GM21529 (cell line): ENCODE measurements around the gene CEND1.

Experiments
- ATAC-seq: cut with Tn5 transposase; IDR thresholded peaks from one replicate; pipeline ENCODE4 v1.9.1; 2021; ENCODE audit not compliant: unreplicated experiment

CEND1 gene

DNA sequence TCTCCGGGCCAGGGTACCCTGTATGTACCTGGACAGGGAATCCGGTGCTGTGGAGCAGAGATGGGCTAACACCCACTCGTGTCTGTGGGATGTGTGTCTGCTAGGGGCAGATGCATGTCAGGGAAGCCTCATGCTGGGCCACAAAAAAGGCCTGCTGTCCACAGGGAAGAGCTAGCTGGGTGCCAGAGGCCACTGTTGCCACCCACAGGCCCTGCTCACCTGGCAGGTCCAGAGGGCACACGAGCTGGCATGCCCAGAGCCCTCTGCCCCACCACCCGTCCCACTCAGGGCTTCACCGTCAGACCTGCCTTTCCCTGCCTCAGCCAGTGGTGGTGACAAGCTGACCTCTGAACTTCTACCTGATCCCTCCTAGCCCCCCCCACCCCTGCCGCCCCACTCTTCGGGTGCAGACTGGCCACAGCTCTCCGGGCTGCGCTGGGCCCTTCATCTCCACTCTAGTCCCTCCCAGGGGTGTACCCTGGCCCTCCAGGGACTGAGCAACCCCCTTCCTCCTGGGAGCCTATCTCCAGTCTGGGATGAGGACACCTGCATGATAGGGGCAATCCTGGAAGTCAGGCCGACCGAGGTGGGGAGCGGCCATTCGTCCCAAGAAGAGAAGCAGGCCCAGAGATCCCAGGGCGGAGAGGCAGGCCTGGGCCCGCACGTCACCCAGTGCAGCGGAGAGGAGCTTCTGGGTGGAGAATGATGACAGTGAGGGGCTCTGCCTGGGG is 6.8 kb upstream of the CEND1 start:
- ATAC-seq: no peak

DNA sequence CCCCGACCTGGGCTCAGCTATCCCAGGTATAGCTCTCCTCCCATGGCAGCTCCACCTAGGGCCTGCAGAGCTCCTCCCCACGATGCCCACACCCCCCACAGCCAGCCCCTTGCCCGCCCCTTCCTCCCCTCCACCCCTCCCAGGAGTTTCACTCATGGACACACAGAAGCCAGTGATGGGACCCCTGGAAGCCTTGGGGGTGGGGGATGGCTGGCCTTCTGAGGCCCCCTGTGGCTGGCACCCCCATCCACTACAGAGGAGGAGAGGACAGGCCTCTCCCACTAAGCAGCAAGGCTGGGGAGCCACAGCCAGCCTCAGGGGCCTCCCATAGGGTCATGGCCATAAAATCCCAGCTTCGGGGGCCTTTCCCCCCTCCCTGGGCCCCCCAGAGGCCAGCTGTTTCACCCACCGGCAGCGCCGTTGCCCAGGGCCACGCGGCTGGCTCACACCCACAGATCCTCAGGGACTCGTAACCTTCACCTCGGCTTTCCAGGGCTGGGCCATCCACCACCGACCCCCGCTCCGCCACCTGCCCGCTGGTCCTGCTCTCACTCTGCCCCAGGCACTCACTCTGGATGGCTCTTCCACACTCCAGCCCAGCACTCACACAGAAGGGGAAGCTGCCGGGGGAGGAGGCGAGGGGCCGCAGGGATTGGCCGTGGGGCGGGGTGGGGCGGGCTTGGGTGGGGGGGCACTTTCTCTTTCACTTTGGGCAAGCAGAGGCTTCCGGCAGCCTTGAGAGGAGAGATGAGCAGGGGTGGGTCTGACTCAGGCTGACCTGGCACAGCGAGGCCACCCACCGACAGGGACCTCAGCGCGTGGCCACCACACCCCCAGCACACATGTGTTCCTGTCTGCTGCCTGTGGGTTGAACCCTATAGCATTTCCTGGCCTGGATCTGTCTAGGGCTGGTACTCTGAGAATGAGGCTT is 6.0 kb upstream of the CEND1 start:
- peak; percentile 36 for ATAC-seq

DNA sequence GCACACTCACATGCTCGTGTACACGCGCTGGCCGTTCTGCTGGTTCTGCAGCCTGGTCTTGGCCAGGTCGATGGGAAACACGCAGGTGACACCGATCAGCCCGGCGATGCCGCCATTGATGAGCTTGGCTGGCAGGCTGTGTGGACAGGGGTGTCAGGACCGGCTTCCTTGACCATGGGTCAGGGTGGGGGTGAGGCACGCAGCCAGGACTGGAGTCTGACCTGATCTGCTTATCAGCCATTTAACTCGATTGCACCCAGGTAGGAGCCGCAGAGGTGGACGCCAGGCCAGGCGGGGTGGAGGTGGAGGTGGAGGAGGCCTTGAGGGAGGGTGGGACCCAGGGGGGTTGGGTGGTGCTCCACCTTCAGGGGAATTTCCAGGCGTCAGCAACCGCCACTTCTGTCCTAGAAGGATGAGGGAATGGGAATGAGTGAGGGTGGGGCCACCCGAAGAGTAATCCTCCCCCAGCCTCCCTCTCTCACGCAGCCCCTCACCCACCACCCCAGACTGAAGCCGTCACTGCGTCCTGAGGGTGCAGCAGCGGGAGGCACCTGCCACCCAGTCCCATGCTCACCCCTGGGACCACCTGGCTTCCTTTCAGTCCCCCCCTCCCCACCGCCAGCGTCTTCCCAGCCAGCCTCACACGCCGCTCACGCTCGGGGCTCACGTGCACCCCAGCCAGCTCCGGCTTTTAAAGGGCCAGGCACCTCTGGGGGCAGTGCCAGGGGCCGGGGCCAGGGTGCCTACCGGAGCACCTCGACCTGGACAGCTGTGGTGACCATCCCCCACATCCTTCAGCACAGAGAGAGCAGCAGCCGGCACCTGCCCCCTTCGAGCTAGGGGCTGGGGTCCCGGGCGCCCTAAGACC is 5.1 kb upstream of the CEND1 start:
- ATAC-seq: no peak

DNA sequence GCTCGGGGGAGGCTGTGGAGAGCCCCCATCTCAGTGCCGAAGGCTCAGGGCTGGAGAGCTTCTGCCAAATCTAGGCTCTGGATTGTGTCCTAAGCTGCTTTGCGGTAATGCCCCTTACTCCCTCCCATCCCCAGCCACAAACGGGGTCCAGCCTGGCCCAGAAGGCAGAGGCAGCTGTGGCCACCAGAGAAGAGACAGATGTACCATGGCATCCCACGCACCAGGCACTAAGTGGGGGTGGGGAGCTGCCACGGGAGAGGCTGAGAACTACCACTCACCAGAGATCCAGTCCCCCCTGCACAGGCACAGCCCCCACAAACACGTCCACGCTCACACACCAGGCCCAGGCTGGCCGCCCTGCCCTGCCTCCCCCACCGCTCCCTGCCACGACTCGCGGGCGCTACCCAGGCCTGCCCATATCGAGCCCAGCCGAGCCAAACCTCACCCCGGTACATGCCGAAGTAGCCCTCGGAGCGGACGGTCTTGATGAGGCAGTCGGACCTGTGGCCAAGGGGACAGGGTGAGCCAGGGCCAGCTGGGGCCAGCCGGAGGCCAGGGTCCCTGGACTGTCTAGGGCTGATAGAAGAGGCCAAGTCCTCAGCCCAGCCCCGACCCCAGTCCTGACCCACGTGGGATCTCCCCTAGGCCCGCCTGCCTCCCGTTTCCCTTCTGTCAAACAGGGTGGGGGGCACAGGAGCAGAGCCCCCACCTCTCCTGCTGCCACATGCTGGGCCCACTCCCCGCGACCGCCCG is 4.3 kb upstream of the CEND1 start:
- no peak for ATAC-seq

DNA sequence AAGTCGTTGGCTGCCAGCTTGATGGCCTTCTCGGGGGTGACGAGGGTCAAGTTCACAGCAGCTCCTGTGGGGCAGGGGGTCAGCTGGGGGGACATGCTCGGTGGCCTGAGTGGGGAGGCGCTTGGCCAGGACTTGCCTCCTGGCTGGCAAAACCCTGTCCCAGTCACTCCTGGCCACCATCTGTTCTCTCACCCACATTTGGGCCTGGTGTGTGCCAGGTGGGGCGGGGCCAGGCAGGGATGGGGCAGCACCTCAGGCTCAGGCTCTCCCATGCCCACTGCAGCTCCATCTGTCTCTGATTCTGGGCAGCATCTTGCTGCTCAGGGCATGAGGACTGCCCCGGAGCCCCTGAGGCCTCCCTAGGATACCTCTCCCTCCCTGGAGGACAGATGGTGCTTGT is 3.7 kb upstream of the CEND1 start:
- no peak for ATAC-seq

DNA sequence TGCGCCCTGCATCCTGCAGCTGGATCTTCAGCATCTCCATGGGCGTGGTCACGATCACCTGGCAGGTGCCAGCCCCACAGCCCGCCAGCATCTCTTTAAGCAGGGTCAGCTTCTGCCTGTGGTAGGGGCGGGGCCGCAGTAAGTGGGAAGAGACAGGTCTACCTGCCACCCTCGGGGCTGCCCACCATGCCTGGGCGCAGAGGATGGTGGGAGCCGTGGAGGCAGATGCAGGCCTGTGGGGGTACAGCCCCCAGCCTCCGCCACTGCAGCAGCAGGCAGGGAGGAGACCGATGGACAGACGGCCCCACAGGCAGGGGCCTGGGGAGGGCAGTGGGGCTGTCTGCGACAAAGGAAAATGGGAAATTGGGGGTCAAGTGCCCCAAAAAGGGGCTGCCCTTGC is 3.0 kb upstream of the CEND1 start:
- ATAC-seq: no peak

DNA sequence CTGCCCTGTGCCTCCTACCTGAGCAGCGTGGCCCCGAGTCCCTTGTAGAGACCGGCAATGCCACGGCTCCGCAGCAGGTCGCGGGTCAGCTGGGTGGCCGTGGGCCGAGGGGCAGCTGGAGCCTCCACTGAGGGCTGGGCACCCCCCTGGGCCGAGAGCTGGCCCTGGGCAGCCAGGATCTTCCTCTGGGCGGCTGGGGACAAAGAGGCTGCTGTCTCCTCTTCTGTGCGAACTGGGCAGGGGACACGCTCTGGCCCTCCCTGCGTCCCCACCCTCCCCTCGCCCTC is 2.6 kb upstream of the CEND1 start:
- ATAC-seq: no peak

DNA sequence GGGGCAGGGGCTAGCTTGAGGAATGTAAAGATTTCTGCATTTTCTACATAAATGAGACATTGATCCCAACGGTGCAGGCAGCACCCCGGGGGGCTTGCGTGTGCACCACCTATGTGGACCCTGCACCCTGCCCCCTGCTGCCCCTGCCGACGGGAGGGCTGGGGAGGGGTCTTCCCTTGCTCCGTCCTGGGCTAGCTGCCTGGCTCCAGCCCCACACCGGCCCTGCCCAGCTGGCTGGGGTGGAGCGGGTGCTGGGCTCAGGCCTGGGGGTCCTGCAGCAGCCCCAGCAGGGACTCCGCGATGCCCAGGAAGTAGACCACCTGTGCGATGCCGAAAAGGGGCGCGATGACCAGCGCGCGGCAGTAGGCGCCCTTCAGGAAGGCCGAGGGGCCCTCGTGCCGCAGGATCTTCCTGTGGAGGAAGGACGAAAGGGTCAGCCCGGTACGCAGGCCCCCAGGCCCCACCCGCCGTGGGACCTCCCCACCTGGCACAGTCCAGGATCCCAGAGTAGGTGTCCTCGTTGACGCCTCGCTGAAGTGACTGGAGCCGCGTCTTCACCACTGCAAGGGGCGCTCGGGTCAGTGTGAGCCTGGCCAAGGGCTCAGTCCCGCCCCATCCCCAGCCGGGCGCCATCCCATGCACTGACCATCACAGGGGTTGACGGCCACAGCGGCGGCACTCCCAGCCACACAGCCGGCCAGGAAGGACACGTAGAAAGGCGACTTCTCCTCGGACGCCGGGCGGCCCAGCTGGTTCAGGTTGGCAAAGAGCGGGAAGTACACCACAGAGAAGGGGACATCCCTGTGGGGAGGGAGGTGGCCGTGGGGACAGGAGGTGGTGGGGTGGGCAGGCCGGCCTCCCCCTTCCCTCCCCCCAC is 2.0 kb upstream of the CEND1 start:
- ATAC-seq: no peak

DNA sequence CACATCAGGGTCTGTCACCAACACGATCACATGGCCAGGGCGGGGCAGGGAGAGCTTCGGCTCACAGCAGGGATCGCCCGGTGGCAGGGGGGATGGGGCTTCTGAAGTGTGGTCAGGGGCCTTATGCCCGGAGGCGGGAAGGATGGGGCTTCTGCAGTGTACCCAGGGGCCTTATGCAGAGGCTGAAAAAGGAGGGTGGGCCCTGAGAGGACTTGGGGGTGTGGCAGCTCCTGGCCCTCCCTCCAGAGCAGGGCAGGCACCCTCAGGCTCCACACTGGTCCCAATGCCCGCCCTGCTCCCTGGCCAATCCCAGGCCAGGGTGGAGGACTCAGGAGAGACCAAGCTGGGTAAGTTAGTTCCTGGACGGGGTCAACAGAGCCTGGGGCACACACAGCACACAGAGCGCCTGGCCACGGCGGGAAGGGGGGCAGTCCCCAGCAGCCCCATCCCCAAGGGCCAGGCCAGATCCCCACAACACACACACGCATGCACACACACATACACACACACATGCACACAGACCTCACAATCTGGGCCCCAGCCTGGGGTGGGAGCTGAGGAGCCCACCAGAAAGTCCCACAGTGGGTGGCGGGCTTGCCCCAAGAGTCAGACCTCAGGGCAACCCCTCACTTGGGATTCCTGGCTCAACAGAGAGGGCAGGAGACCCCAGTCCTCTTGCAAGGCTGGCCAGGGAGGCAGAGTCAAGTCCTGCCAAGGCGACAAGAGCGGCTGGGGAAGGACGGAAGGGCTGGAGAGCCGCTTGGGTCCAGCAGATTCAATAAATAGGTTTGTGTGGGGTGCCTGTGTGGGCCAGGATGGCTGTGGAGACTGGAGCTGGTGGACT is 1.1 kb upstream of the CEND1 start:
- ATAC-seq: no peak

DNA sequence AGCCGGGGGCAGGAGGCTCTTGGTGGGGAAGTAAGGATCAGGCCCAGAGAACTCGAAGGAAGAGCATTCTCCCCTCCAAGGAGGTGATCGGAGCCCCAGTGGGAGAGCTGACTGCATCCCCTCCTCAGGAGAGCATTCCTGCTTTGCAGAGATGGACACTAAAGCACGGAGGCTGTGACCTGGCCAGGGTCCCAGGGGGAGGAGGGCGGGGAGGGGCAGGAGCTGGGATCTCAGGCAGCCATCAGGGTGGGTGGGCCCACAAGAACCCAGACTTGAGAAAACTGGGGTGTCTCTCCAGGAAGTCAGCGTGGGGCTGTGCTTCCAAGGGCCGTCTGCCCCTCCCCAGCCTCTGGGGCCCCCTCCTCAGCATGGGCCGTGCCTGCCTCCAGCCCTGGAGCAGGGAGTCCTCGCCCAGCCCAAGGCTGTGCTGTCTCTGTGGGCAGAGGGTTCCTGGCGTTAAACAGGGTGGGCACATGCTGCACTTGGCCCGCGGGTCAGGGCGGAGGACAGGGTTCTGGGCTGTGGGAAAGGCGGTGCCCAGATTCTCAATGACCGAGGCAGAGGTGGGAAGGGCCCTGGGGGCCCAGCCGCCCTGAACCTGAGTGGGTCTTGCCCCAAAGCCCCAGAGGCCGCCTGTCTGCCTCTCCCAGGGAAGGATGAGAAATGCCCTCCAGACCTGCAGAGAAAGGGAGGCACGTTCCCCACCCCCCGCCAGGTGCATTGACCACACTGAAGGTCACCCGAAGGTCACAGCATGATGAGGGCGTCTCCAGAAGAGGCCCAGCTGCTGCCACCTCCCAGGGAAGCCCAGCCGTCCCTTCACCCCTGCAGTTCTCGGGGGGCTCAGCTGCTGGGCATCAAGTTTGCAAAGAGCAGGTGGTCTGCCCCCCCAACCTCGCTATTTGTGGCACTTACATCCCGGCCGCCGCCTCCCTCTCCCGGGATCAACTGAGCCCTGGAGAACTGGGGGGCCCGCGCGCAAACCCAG is 643 bp downstream of the CEND1 start:
- no peak for ATAC-seq

DNA sequence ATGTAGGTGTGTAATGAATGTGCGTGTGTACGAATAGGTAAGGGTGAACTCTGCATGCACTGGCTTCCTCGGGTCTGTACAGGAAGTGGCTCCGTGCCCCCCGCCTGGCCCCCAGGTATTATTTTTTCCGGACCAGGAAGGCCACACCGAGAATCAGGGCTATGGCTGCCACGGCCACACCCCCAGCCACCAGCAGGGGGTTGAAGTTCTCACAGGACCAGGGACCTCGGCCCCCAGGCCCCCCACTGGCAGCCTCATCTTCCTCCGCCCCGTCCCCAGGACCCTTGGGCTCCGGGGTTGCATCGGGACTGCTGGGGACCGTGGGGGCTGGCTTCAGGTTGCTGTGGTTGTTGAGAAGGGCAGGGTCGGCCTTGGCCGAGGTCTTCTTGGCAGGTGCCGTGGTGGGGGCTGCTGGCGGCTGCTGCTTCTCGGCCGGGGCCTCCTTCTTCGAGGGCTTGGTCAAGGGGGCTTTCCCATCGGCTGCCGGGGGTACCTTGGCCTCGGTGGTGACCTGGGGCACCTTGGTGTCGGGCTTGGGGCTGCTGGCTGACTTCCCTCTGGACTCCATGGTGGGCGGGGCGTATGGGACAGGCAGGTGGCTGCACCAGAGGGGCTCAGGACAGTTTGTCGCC is 1.8 kb downstream of the CEND1 start:
- no peak for ATAC-seq

DNA sequence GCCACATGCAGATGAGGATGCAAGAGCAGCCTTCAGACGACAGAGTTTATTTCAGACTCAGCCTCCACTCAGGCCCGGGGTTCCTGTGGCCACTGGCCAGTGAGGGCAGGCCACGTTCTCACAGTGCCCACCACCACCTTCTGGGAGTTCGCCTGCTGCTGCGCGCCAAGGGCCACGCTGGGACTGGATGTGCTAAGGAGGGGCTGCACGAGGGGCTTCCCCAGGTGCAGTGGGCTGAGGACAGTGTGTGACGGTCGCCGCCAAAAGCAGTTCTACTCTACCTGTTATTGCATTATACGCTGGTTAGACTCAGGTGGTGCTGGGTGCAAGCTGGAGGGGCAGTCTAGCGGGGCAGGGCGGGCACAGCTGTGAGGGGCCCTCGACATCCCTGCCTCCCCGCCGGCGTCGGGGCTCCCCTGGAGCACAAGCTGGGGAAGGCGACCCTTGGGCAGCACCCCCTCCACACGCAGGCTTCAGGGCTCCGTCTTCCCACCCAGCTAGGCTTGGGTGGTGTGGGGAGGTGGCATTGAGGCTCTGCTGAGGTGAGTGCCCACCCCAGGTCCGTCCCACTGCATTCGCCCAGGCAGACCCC is 2.7 kb downstream of the CEND1 start:
- no peak for ATAC-seq

DNA sequence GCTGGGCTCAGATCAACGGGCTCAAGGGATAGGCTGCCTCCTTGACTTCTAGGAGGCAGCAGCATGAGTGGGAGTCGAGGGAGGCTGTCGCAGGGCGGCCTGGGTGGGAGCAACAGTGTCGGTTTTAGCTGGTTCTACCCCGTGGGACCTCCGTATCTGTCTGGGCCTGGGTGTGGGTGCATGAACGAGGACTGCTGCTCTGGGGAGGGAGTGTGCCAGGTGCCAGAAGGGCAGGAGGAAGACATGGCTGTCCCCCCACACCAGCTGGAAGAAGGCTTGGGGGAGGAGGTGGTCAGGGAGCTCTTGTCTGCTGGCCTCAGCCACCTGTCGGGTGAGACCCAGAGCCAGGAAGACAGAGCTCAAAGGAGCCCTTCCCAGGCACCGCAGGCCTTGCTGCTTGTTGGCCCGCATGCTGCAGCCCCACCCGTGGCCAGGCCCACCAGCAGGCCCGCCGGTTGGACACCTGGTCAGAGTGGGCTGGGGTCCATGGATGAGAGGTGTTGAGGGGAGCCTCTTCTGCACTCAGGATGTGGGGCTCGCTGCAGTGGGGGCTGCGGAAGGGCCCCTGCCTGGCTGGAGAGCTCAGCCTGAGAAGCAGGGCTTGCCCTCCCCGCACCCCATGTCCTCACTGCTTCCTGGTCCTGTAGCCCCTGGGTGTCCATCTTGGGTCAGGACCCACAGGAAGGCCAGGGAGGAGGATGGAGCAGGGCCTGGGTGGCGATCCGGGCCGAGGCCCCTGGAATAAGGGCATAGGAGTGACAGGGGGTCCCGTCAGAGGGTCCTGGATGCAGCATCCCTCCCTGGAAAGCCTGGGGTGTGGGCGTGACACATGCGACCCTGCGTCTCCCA is 3.4 kb downstream of the CEND1 start:
- ATAC-seq: no peak

DNA sequence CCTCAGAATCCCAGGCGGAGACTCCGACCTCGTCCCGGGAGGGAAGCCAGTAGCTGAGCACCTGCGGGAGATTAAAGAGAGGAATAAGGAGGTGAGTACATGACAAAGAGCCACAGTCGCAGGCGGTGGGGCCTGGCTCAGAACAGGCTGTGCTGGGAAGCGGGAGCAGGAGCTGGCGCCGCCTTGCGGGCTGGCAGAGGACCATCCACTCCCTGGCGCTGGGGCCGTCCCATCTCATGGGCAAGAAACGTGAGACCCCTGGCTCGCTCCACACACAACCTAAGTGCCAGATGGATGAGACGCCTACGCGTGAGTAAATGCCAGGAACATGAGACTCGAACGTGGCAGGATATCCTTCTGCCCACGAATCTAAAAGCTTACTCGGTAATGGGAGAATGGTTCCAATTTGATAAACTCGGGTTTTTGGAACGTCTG is 6.3 kb downstream of the CEND1 start:
- no peak for ATAC-seq

DNA sequence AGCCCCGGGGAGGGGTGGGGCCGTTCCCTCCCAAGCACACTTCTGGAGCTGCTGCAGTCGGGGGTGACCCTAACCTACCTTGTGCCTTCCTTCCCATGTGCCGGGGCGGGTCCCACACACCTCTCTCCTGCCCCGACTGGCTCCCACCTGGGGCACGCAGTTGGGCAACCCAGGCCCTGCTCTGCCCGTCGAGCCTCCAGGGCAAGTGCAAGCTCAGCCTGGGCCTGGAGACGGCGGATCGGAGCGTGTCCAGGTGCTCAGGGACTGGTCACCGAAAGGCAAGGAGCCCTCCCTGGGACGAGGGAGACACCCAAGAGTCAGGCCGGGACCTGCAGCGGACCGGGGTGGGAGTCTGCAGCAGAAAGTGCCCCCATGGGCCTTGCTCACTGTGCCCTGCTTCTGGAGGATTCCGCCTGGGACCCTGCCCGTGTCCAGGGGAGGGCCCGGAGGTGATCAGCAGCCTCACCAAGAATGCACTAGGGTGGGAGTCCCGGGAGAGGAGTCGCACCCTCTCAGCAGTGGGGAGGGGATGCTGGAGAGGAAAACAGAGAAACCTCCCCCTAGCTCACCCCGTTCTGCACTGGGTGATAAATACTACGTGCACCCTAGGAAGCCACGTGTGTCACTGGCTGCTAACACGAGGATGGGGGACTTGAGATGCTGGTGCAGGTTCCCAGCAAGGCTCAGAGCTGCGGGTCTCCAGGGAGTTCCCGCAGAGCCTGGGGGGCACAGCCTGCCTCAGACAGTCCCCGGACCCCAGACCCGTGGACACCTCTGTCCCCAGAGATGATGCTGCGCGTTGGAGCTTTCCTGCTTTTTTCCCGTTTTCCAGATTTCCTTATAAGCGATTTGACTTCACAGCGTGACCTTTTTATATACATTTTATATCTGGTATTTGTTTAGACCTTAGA is 7.4 kb downstream of the CEND1 start:
- no peak for ATAC-seq
